ENCODE data around the gene HES5.

HES5 gene

DNA sequence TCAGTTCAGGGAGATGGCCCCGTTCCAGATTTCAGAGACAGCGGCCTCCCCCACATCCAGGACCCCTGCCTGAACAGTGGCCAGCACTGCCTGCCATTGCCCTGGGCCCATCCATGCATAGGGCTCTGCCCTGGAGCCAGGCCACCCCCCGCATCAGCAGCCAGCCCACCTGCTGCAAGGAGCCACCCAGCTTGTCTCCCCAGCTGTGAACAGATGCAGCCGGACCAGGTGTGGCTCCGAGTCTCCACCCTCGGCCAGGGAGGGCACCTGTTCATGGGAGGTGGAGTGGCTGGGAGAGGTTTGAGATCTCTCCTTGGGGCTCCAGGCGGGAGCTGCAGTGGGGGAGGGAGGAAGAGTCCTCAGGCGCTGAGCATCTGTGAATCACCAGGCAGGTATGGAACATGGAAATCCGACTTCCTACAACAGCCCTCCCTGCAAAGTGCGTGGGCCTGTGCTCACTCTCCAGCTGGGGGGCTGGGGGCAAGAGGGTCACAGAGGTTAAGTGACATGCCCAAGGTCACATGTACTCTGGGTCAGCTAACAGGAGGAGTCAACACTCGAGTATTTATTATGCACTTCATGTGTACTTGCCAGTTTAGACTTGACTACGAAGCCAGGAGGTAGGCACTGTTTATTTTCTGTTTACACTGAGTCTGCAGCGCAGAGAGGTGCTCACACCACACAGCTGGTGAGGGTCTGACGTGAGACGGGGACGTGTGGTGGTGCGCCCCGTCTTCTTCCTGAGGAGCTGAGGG is 4.8 kb upstream of the HES5 start:
- no peaks in the 10 kb centered on the region for H3K36me3 ChIP-seq (ENCODE audit: control insufficient read depth in 1 of 2, insufficient read depth in 2 of 2, low read length in 2 of 2)
- H3K27me3 ChIP-seq (ENCODE audit: low read depth, low read length) = peaks cover 36% of the 10 kb centered on the region
- H3K4me1 ChIP-seq (ENCODE audit: control insufficient read depth in 1 of 2, insufficient read depth in 2 of 2, low read length in 2 of 2) = peaks cover 0 to 13% of the 10 kb centered on the region in 2 donors
- H3K9me3 ChIP-seq (ENCODE audit: control insufficient read depth in 1 of 2, low read length in 2 of 2) = no peaks in the 10 kb centered on the region
- no peak overlapping the region for H3K4me3 ChIP-seq (ENCODE audit: low read depth in 1 of 2, low read length in 2 of 2)
- no peak overlapping the region for H3K27ac ChIP-seq (ENCODE audit: low read length)

DNA sequence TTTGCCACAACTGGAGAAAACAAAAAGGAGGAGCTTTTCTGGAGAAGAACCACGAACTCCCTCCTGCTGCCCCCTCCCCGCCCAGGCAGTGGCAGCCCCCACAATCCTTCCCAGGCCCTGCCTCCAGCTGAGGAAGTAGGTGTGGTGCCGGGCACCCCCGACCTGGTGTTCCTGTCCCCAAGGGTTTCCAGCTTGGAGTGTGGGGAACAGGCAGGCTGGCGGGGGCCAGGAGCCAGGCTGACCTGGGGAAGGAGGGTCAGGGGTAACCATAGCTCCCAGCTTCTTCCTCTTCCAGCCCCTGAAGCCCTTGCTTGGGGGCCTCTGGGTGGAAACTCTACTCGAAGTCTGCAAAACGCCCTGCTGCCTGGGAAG is 4.2 kb upstream of the HES5 start:
- H3K27ac ChIP-seq (ENCODE audit: low read length) = no peak overlapping the region
- H3K36me3 ChIP-seq (ENCODE audit: control insufficient read depth in 1 of 2, insufficient read depth in 2 of 2, low read length in 2 of 2) = no peaks in the 10 kb centered on the region
- no peak overlapping the region for H3K4me3 ChIP-seq (ENCODE audit: low read depth in 1 of 2, low read length in 2 of 2)
- H3K4me1 ChIP-seq (ENCODE audit: control insufficient read depth in 1 of 2, insufficient read depth in 2 of 2, low read length in 2 of 2) = peaks cover 0 to 15% of the 10 kb centered on the region in 2 donors
- H3K9me3 ChIP-seq (ENCODE audit: control insufficient read depth in 1 of 2, low read length in 2 of 2) = no peaks in the 10 kb centered on the region
- H3K27me3 ChIP-seq (ENCODE audit: low read depth, low read length) = peaks cover 36% of the 10 kb centered on the region

DNA sequence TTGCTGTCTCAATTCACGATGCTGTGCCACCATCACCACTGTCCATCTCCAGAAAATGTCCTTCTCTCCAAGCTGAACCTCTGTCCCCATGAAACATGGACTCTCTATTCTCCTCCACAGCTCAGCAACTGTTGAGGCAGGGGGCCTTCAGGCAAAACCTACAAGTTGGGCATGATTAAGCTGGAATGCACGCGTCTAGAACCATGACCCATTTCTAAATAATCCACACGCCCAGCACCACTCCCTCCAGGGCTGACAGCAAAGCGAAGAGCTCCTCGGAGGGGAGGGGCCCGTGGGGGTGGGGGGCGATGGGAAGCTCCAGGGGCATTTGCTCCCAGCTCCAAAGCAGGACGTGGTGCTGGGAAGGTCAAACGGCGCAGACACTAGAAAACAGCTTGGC is 3.3 kb upstream of the HES5 start:
- Histone ChIP-seq H3K36me3 (ENCODE audit: control insufficient read depth in 1 of 2, insufficient read depth in 2 of 2, low read length in 2 of 2) (no peaks in the 10 kb centered on the region), H3K4me3 (ENCODE audit: low read depth in 1 of 2, low read length in 2 of 2) (no peak overlapping the region), H3K27ac (ENCODE audit: low read length) (no peak overlapping the region), H3K4me1 (ENCODE audit: control insufficient read depth in 1 of 2, insufficient read depth in 2 of 2, low read length in 2 of 2) (peaks cover 0 to 24% of the 10 kb centered on the region in 2 donors), H3K9me3 (ENCODE audit: control insufficient read depth in 1 of 2, low read length in 2 of 2) (no peaks in the 10 kb centered on the region), H3K27me3 (ENCODE audit: low read depth, low read length) (peaks cover 43% of the 10 kb centered on the region)

DNA sequence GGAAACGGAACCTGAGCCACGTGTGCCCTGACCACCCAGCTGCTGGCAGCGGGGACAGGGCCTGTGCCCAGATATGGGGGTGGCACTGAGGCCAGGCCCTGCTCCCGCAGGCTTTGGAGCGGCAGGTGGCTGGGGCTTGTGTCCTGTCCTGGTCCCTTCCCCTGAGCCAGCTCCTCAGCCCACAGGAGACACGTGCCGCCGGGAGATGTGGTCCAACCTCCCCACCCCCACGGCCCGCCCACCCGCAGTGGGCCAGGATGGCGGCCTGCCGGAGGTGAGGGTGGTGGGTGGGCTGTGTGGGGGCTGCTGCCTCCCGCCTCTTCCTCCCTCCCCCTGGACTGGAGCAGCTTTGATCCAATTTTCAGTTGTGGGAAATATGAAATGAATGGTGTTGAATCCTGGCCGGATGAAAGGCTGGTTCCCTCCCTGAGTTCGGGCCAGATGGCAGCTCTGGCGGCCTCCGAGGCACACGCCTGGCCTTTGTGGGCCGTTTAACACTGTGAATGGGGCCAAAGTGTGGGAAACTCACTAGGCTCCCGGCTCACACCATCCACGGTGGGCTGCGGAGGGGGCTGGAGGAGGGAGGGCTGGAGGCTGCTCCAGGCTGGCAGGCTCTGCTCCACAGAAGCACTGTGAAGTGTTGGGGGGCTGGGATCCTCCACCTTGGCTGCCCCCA is 2.6 kb upstream of the HES5 start:
- Histone ChIP-seq H3K4me1 (ENCODE audit: control insufficient read depth in 1 of 2, insufficient read depth in 2 of 2, low read length in 2 of 2) (peaks cover 0 to 29% of the 10 kb centered on the region in 2 donors), H3K4me3 (ENCODE audit: low read depth in 1 of 2, low read length in 2 of 2) (no peak overlapping the region), H3K27me3 (ENCODE audit: low read depth, low read length) (peaks cover 43% of the 10 kb centered on the region)

DNA sequence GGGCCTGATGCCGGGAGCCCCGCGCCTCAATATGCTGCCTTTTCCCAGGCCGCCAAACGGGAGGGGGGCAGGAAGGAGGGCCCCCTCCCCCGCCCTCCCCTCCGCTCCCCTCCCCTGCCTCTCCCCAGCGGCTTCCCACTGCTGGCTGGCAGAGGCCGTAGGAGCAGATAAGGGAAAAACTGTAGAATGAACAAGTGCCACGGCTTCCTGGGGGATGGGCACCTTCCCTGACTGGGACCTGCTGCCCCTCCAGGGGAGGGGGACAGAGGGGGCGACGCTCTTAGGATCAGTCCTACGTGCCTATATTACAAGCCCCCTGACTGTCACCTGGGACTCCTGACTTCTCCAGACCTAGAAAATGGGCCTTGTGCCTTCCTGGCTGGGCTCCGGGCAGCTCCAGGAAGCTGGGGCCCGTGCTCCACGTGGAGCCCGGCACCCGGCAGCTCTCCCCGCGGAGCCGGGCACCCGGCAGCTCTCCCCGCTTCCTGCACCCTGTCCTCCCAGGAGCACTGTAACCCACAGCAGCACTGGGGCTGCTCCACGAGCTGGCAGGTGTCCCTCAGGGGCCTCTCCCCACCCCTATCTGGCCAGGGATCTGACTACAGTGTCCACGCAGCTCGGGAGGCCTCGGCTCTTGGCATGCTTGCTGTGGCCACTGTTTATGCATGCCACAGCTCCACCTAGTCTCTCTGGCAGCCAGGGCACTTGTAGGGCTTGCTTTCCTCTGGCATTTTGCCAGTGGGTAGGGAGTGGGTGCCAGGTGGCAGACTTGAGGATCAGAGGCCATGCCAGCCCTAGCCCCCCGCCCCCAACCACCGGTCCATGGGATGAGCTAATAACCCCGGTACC is 674 bp upstream of the HES5 start:
- H3K27ac ChIP-seq (ENCODE audit: low read length) = no peak overlapping the region
- peaks cover 5 to 39% of the 10 kb centered on the region in 2 donors for H3K4me1 ChIP-seq (ENCODE audit: control insufficient read depth in 1 of 2, insufficient read depth in 2 of 2, low read length in 2 of 2)
- no peak overlapping the region for H3K4me3 ChIP-seq (ENCODE audit: low read depth in 1 of 2, low read length in 2 of 2)
- peaks cover 37% of the 10 kb centered on the region for H3K27me3 ChIP-seq (ENCODE audit: low read depth, low read length)
- H3K9me3 ChIP-seq (ENCODE audit: control insufficient read depth in 1 of 2, low read length in 2 of 2) = no peaks in the 10 kb centered on the region
- no peaks in the 10 kb centered on the region for H3K36me3 ChIP-seq (ENCODE audit: control insufficient read depth in 1 of 2, insufficient read depth in 2 of 2, low read length in 2 of 2)

More for the DNA sequence above, 2.6 kb upstream of the HES5 start:
- H3K9me3 ChIP-seq (ENCODE audit: control insufficient read depth in 1 of 2, low read length in 2 of 2) = no peaks in the 10 kb centered on the region
- H3K36me3 ChIP-seq (ENCODE audit: control insufficient read depth in 1 of 2, insufficient read depth in 2 of 2, low read length in 2 of 2) = no peaks in the 10 kb centered on the region
- H3K27ac ChIP-seq (ENCODE audit: low read length) = no peak overlapping the region

DNA sequence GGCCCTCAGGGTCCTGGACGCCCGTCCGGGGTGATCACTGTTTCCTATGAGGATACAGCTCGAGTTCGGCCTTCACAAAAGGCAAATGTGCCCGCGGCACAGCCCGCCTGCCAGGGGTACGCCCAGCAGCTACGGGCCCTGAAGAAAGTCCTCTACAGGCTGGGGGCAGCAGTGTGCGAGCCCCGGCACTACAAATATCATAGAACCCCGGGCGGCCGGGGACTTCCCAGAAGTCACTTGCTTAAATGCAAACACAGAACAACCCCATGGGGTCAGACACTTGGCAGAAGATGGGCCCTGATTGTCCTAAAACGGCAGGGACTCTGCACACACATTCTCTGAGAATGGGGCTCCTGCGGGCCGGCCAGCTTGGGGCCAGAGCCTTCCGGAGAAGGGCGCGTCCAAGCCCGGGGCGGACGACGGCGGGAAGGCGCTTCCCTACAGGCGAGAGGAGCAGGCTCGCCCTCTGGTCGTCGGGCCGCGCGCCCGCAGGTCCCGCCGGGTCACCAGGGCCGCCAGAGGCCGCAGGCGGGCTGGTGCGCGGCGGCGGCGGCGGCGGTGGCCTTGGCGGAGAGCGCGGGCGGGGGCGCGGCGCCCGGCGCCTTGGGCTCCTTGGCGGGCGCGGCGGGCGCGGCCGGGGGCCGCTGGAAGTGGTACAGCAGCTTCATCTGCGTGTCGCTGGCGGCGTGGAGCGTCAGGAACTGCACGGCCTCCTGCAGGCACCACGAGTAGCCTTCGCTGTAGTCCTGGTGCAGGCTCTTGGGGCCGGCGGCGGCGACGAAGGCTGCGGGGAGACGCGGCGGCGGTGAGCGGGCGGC is 888 bp downstream of the HES5 start:
- Histone ChIP-seq H3K36me3 (ENCODE audit: control insufficient read depth in 1 of 2, insufficient read depth in 2 of 2, low read length in 2 of 2) (no peaks in the 10 kb centered on the region), H3K4me1 (ENCODE audit: control insufficient read depth in 1 of 2, insufficient read depth in 2 of 2, low read length in 2 of 2) (peaks cover 18 to 54% of the 10 kb centered on the region in 2 donors), H3K27me3 (ENCODE audit: low read depth, low read length) (peaks cover 27% of the 10 kb centered on the region), H3K27ac (ENCODE audit: low read length) (no peak overlapping the region), H3K4me3 (ENCODE audit: low read depth in 1 of 2, low read length in 2 of 2) (peak overlapping the region in 1 of 2 donors; percentile 50), H3K9me3 (ENCODE audit: control insufficient read depth in 1 of 2, low read length in 2 of 2) (no peaks in the 10 kb centered on the region)

DNA sequence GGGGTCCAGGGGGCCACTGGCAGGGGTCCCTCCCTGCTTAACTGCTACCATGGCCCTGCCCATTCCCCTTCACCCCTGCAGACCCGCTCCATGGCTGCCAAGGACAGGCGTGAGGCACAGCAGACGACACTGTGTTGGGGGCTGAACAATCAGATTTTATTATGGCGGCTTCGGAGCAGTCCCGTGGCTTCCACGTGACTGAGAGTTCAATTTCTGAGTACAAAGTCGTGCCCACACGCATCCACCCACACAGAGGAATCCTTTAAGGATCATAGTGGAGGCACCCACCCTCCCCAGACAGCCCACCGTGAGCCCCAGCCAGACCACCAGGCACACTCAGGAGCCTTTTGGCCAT is 1.5 kb downstream of the HES5 start:
- Histone ChIP-seq H3K4me1 (ENCODE audit: control insufficient read depth in 1 of 2, insufficient read depth in 2 of 2, low read length in 2 of 2) (peaks cover 18 to 60% of the 10 kb centered on the region in 2 donors), H3K36me3 (ENCODE audit: control insufficient read depth in 1 of 2, insufficient read depth in 2 of 2, low read length in 2 of 2) (no peaks in the 10 kb centered on the region), H3K27ac (ENCODE audit: low read length) (no peak overlapping the region), H3K4me3 (ENCODE audit: low read depth in 1 of 2, low read length in 2 of 2) (no peak overlapping the region), H3K27me3 (ENCODE audit: low read depth, low read length) (peaks cover 27% of the 10 kb centered on the region), H3K9me3 (ENCODE audit: control insufficient read depth in 1 of 2, low read length in 2 of 2) (no peaks in the 10 kb centered on the region)

DNA sequence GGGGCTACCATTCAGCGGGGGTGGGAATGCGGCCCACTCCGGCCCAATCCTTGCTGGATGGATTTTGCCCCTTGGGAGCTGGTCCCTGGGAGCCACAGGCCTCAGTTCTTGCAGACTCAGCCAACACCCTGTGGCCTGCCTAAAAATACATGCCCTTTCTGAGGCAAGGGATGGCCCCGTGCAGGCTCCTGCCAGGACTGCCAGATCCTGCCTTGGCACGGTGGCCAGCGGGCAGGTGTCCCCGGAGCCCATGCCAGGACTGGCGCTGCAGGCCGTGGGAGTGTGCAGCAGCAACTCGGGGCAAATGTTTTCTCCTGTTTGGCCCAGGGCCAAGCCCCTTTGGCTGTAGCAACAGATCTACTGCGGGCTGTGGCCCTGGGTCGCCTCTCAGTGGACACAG is 2.0 kb downstream of the HES5 start:
- Histone ChIP-seq H3K27ac (ENCODE audit: low read length) (no peak overlapping the region), H3K4me3 (ENCODE audit: low read depth in 1 of 2, low read length in 2 of 2) (no peak overlapping the region), H3K4me1 (ENCODE audit: control insufficient read depth in 1 of 2, insufficient read depth in 2 of 2, low read length in 2 of 2) (peaks cover 18 to 66% of the 10 kb centered on the region in 2 donors), H3K36me3 (ENCODE audit: control insufficient read depth in 1 of 2, insufficient read depth in 2 of 2, low read length in 2 of 2) (no peaks in the 10 kb centered on the region), H3K27me3 (ENCODE audit: low read depth, low read length) (peaks cover 27% of the 10 kb centered on the region), H3K9me3 (ENCODE audit: control insufficient read depth in 1 of 2, low read length in 2 of 2) (no peaks in the 10 kb centered on the region)

DNA sequence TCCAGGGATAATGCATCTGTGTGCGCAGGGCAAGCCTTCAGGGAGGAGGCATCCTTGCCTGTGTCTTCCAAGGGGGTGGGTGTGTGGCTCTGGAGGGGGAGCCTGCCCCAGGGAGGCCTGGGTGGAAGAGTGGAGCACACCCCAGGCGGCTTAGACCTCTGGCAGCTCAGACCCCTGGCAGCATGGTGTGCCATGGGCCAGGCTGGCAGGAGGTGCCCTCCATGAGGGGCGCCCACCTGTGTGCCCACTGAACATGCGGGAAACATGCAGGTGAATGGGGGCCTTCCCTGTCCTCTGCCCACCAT is 2.6 kb downstream of the HES5 start:
- peaks cover 27% of the 10 kb centered on the region for H3K27me3 ChIP-seq (ENCODE audit: low read depth, low read length)
- no peaks in the 10 kb centered on the region for H3K9me3 ChIP-seq (ENCODE audit: control insufficient read depth in 1 of 2, low read length in 2 of 2)
- H3K36me3 ChIP-seq (ENCODE audit: control insufficient read depth in 1 of 2, insufficient read depth in 2 of 2, low read length in 2 of 2) = no peaks in the 10 kb centered on the region
- peaks cover 18 to 67% of the 10 kb centered on the region in 2 donors for H3K4me1 ChIP-seq (ENCODE audit: control insufficient read depth in 1 of 2, insufficient read depth in 2 of 2, low read length in 2 of 2)
- no peak overlapping the region for H3K27ac ChIP-seq (ENCODE audit: low read length)
- H3K4me3 ChIP-seq (ENCODE audit: low read depth in 1 of 2, low read length in 2 of 2) = no peak overlapping the region

DNA sequence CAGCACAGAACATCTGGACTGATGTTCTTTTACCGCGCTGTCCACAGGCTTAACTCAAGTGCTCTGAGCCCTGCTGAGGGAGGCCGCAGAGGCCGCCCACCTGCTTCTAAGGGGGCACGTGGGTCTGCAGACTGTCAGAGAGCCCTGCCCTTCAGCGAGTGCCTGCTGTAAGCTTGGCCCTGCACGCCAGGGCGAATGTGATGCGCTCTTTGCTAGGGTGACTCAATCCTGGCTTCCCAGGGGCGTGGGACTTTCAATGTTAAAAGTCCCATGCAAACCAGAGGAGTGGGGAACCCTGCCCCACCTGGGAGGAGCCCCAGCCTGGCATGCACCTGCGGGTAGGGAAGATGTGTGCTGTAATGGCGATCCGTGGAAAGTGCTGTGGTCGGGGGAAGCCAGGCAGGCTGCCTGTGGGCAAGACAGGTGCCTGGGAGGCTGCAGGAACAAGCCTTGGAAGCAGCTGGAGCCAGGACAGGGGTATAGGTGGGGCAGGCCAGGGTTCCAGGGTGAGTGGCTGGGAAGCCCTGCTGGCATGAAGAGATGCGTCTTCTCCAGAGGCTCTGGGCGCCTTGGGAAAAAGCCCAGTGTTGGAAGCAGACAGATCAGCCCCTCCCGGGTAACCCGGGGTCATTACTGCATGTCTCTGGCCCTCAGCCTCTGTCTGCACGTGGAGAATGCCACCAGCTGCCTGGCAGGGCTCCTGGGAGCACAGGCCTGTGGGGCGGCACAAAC is 3.1 kb downstream of the HES5 start:
- no peaks in the 10 kb centered on the region for H3K9me3 ChIP-seq (ENCODE audit: control insufficient read depth in 1 of 2, low read length in 2 of 2)
- H3K27ac ChIP-seq (ENCODE audit: low read length) = no peak overlapping the region
- peaks cover 18 to 67% of the 10 kb centered on the region in 2 donors for H3K4me1 ChIP-seq (ENCODE audit: control insufficient read depth in 1 of 2, insufficient read depth in 2 of 2, low read length in 2 of 2)
- peaks cover 23% of the 10 kb centered on the region for H3K27me3 ChIP-seq (ENCODE audit: low read depth, low read length)
- no peaks in the 10 kb centered on the region for H3K36me3 ChIP-seq (ENCODE audit: control insufficient read depth in 1 of 2, insufficient read depth in 2 of 2, low read length in 2 of 2)
- peak overlapping the region; percentile 26 to 96 for H3K4me3 ChIP-seq (ENCODE audit: low read depth in 1 of 2, low read length in 2 of 2)

All from muscle layer of duodenum (tissue), 2 donors.